Fibroblast of lung (primary cell): Measurements from ENCODE around the gene TMEM266. TPM values are rescaled to one million over a fixed set of nuclear protein-coding genes. Genes with fewer than 3 reads are reported as not detected.

Experiments used
- DNase-seq, 2 donors: peaks; one replicate each; pipeline versions ENCODE4 v3.0.0 to v3.0.0-alpha.2; 2010; ENCODE audit warnings: low read depth in 2 of 2
- H2AFZ ChIP-seq: 2 replicates; pipeline ENCODE4 v1.5.1; 2012; ENCODE audit warnings: low read length, control low read depth, inconsistent platforms
- H3K27ac ChIP-seq: 2 replicates; pipeline ENCODE4 v1.5.1; 2011; ENCODE audit warnings: low read length, control low read depth; ENCODE audit not compliant: insufficient read depth
- H3K27me3 ChIP-seq: 2 replicates; pipeline ENCODE4 v1.5.1; 2011; ENCODE audit warnings: mild to moderate bottlenecking, low read length; ENCODE audit not compliant: control insufficient read depth, insufficient read depth
- H3K36me3 ChIP-seq: 2 replicates; pipeline ENCODE4 v1.5.1; 2011; ENCODE audit warnings: low read length; ENCODE audit not compliant: control insufficient read depth, insufficient read depth
- H3K4me1 ChIP-seq: 2 replicates; pipeline ENCODE4 v1.5.1; 2011; ENCODE audit warnings: low read length; ENCODE audit not compliant: control insufficient read depth, insufficient read depth; ENCODE audit errors: extremely low read depth
- H3K4me2 ChIP-seq: 2 replicates; pipeline ENCODE4 v1.5.1; 2011; ENCODE audit warnings: low read length, control low read depth; ENCODE audit not compliant: insufficient read depth; ENCODE audit errors: extremely low read depth
- H3K4me3 ChIP-seq, 4 experiments: fragments of 200-600 bp in 1 of 4; sonication (generic) in 1 of 4; replicated peaks in 1 of 4; 2 replicates each; pipeline ENCODE4 v1.5.1; 2011 to 2016; ENCODE audit warnings: low read length in 4 of 4, low read depth in 3 of 4, mild to moderate bottlenecking in 3 of 4, control low read depth in 2 of 4, inconsistent platforms in 1 of 4, mixed read lengths in 1 of 4; ENCODE audit not compliant: insufficient read depth in 1 of 4; ENCODE audit errors: control extremely low read depth in 1 of 4
- H3K79me2 ChIP-seq: 2 replicates; pipeline ENCODE4 v1.5.1; 2012; ENCODE audit warnings: mild to moderate bottlenecking, low read length, inconsistent platforms; ENCODE audit not compliant: control insufficient read depth, insufficient read depth
- H3K9ac ChIP-seq: 2 replicates; pipeline ENCODE4 v1.5.1; 2011; ENCODE audit warnings: mild to moderate bottlenecking, low read length, control low read depth; ENCODE audit not compliant: insufficient read depth
- H3K9me3 ChIP-seq: 2 replicates; pipeline ENCODE4 v1.5.1; 2012; ENCODE audit warnings: low read depth, low read length; ENCODE audit not compliant: control insufficient read depth, insufficient read depth
- H4K20me1 ChIP-seq: 2 replicates; pipeline ENCODE4 v1.5.1; 2011; ENCODE audit warnings: low read length; ENCODE audit not compliant: control insufficient read depth, insufficient read depth; ENCODE audit errors: extremely low read depth
- EZH2 ChIP-seq: IDR thresholded peaks from 2 replicates; pipeline ENCODE4 v1.5.1; 2012; ENCODE audit warnings: low read length, control low read depth, mild to moderate bottlenecking; ENCODE audit errors: missing control alignments
- polyA plus RNA-seq, 2 donors: library from polyadenylated mRNA; depleted of rRNA in 1 of 2; stranded (reverse) in 1 of 2; unstranded in 1 of 2; fragments of >200 nt; gene quantifications; 2 replicates each; pipeline ENCODE4 v1.2.1, GENCODE V29; 2011 to 2012; ENCODE audit warnings: missing spikeins in 1 of 2
- total RNA-seq: library from RNA; depleted of rRNA; stranded (reverse); fragments of >200 nt; gene quantifications from 2 replicates; pipeline ENCODE4 v1.2.1, GENCODE V29; 2014
- TF ChIP-seq, protein P1 (sequence below), 2 donors: IDR thresholded peaks in 1 of 2; conservative IDR thresholded peaks in 1 of 2; 1 replicate in 1 of 2; 2 replicates in 1 of 2; pipeline ENCODE4 v1.5.1; 2011 to 2012; ENCODE audit warnings: low read length in 2 of 2, control low read depth in 1 of 2, inconsistent platforms in 1 of 2, low read depth in 1 of 2, mild to moderate bottlenecking in 1 of 2

The TMEM266 gene
- total and polyA plus RNA-seq, 2 donors (not counting 1 experiment from before 2014, with no cell fraction given) = 0.09 to 0.33 TPM

GRCh38 chr15:76149291-76149915, 89.6 kb downstream of the TMEM266 start:
- TF ChIP-seq EZH2 = no peak
- TF ChIP-seq, protein P1, sequence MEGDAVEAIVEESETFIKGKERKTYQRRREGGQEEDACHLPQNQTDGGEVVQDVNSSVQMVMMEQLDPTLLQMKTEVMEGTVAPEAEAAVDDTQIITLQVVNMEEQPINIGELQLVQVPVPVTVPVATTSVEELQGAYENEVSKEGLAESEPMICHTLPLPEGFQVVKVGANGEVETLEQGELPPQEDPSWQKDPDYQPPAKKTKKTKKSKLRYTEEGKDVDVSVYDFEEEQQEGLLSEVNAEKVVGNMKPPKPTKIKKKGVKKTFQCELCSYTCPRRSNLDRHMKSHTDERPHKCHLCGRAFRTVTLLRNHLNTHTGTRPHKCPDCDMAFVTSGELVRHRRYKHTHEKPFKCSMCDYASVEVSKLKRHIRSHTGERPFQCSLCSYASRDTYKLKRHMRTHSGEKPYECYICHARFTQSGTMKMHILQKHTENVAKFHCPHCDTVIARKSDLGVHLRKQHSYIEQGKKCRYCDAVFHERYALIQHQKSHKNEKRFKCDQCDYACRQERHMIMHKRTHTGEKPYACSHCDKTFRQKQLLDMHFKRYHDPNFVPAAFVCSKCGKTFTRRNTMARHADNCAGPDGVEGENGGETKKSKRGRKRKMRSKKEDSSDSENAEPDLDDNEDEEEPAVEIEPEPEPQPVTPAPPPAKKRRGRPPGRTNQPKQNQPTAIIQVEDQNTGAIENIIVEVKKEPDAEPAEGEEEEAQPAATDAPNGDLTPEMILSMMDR (conservative IDR thresholded peaks at IDR 0.05 in 1 of 2, IDR thresholded peaks at IDR 0.05 in 1 of 2; ENCODE audit: low read depth in 1 of 2, low read length in 2 of 2) = no peak
- H3K9ac ChIP-seq = no peak overlapping the region
- H2AFZ ChIP-seq = no peak overlapping the region
- H3K4me1 ChIP-seq = peaks cover 23% of the 10 kb centered on the region
- H3K4me2 ChIP-seq = no peak overlapping the region
- H4K20me1 ChIP-seq = no peaks in the 10 kb centered on the region
- no peak overlapping the region for H3K4me3 ChIP-seq
- H3K27ac ChIP-seq = peak overlapping the region; percentile 65
- no peaks in the 10 kb centered on the region for H3K79me2 ChIP-seq
- H3K36me3 ChIP-seq = no peaks in the 10 kb centered on the region
- no peaks in the 10 kb centered on the region for H3K9me3 ChIP-seq
- peaks cover 2% of the 10 kb centered on the region for H3K27me3 ChIP-seq
- peak in 1 of 2 donors; percentile 38 for DNase-seq

DNA sequence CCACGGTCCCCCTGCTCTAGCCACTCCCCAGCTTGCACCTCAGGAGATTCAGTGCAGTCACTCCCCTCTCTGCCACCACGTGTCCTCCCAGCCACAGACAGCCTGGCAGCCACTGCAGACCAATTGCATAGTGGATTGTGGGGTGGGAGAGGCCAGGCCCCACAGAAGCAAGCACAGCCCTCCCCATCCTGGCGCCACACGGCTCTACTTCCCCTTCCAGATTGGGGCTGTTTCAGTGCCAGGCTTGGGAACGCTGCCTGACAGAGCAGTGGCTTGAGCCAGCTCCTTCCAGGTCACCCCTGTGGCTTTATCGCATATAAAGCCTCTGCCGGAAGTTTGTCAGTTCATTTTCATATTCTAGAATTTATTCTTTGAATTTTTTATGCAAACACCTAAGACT, 90.7 kb downstream of the TMEM266 start:
- no peak for DNase-seq
- peak overlapping the region; percentile 33 for H2AFZ ChIP-seq
- H3K27ac ChIP-seq = no peak overlapping the region
- no peak overlapping the region for H3K9ac ChIP-seq
- no peaks in the 10 kb centered on the region for H4K20me1 ChIP-seq
- no peak overlapping the region for H3K4me3 ChIP-seq
- TF ChIP-seq, protein P1 (conservative IDR thresholded peaks at IDR 0.05 in 1 of 2, IDR thresholded peaks at IDR 0.05 in 1 of 2; ENCODE audit: low read depth in 1 of 2, low read length in 2 of 2) = no peak
- no peak for TF ChIP-seq EZH2
- no peaks in the 10 kb centered on the region for H3K36me3 ChIP-seq
- no peaks in the 10 kb centered on the region for H3K79me2 ChIP-seq
- H3K27me3 ChIP-seq = no peaks in the 10 kb centered on the region
- H3K4me2 ChIP-seq = peak overlapping the region; percentile 2
- no peaks in the 10 kb centered on the region for H3K9me3 ChIP-seq
- peaks cover 23% of the 10 kb centered on the region for H3K4me1 ChIP-seq

DNA sequence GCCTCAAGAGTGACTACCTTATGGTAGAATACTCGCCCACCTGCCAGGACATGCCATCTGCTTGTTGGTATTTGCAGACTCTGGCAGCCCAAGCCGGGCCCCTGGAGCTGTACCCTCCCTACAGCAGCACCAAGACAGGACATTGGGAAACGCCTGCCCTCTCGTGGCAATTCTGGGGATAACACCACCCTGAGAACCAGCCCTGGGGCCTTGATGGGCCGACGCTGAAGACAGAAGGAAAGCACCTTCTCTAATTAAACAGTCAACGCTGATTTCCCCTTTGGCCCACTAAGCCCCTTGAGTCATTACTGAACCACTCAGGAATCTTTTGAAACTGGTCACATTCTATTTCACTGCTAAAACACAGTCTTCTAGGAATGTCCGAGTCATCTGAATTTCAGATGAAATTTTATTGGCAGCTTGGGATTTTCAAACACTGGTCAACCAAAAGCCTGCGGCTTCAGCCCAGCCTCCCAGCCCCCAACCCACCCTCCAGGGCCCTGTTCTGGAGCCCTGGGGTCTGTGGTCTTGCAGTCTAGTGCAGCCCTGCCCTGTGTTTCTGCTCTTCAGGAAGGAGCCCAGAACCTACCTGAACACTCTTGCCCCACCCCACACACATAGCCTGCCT, 91.3 kb downstream of the TMEM266 start:
- TF ChIP-seq EZH2 = no peak
- TF ChIP-seq, protein P1 (conservative IDR thresholded peaks at IDR 0.05 in 1 of 2, IDR thresholded peaks at IDR 0.05 in 1 of 2; ENCODE audit: low read depth in 1 of 2, low read length in 2 of 2) = peak; percentile 89 to 90
- Histone ChIP-seq H3K4me3 (no peak overlapping the region), H3K4me2 (no peak overlapping the region), H3K27me3 (no peaks in the 10 kb centered on the region), H3K79me2 (no peaks in the 10 kb centered on the region), H3K27ac (peak overlapping the region; percentile 16), H3K4me1 (peaks cover 23% of the 10 kb centered on the region), H3K36me3 (no peaks in the 10 kb centered on the region), H2AFZ (peak overlapping the region; percentile 29), H4K20me1 (no peaks in the 10 kb centered on the region), H3K9ac (no peak overlapping the region), H3K9me3 (no peaks in the 10 kb centered on the region)
- peak; percentile 51 to 70 for DNase-seq
